Activated naive CD4-positive, alpha-beta T cell treated with anti-CD3 and anti-CD28 coated beads, Interleukin-2, amount 10 ng/mL, durations not matched to agents 7 days and 5 days (primary cell): ENCODE results near the gene PELI3.
"Not testable (repeated sequence)": the region's sequence is repeated elsewhere in the genome, so short reads cannot be mapped to it uniquely, and the experiment has no call there.

Experiments
- CTCF ChIA-PET: fragments of 350-600 bp; sonication (Branson Sonifier 250); formaldehyde crosslinking; loops from one replicate; lab custom pipeline; 2021; ENCODE audit warnings: antibody characterized with exemption; lab: Charles Lee
- DNase-seq: peaks from one replicate; pipeline ENCODE4 v3.0.0-alpha.2; 2020
- H3K27ac Mint-ChIP-seq: one replicate; pipeline ENCODE4 v1.8.0; 2021; ENCODE audit warnings: mild to moderate bottlenecking, moderate library complexity, mixed read lengths
- H3K27me3 Mint-ChIP-seq: one replicate; pipeline ENCODE4 v1.8.0; 2021; ENCODE audit warnings: mild to moderate bottlenecking, mixed read lengths
- H3K36me3 Mint-ChIP-seq: one replicate; pipeline ENCODE4 v1.8.0; 2021; ENCODE audit warnings: mixed read lengths
- H3K4me1 Mint-ChIP-seq: one replicate; pipeline ENCODE4 v1.8.0; 2021; ENCODE audit warnings: mixed read lengths
- H3K4me3 Mint-ChIP-seq: one replicate; pipeline ENCODE4 v1.8.0; 2021; ENCODE audit warnings: mild to moderate bottlenecking, moderate library complexity, mixed read lengths
- H3K9me3 Mint-ChIP-seq: one replicate; pipeline ENCODE4 v1.8.0; 2021; ENCODE audit warnings: mixed read lengths

The PELI3 gene

GRCh38 chr11:66457826-66458225 lies 8.9 kb upstream of the PELI3 start:
- CTCF ChIA-PET, result interaction anchor here (2.9 kb wide), 1 partner anchor 19 kb away, joined by 9 read pairs; the partner anchor contains the start of gene MRPL11

GRCh38 chr11:66459138-66459778 lies 7.4 kb upstream of the PELI3 start:
- Mint-ChIP-seq H3K4me3 (no peak overlapping the region), H3K27ac (no peak overlapping the region), H3K9me3 (peaks cover 13% of the 10 kb centered on the region), H3K36me3 (peaks cover 7% of the 10 kb centered on the region), H3K27me3 (no peaks in the 10 kb centered on the region), H3K4me1 (peaks cover 33% of the 10 kb centered on the region)
- no peak for DNase-seq
- CTCF ChIA-PET, result interaction anchor here (0.5 to 2.9 kb wide), 6 partner anchors 12 to 746 kb away, joined by 3 to 9 read pairs (median 4); partner anchors contain the start of gene MRPL11

More at GRCh38 chr11:66457826-66458225, 8.9 kb upstream of the PELI3 start:
- peaks cover 8% of the 10 kb centered on the region for H3K9me3 Mint-ChIP-seq
- no peak overlapping the region for H3K4me3 Mint-ChIP-seq
- no peaks in the 10 kb centered on the region for H3K27me3 Mint-ChIP-seq
- DNase-seq, result no peak
- H3K4me1 Mint-ChIP-seq, result peaks cover 31% of the 10 kb centered on the region
- H3K36me3 Mint-ChIP-seq, result peaks cover 3% of the 10 kb centered on the region
- H3K27ac Mint-ChIP-seq, result no peak overlapping the region

- H3K4me3 Mint-ChIP-seq, result no peak overlapping the region
- DNase-seq, result no peak
- H3K9me3 Mint-ChIP-seq, result peaks cover 13% of the 10 kb centered on the region
- H3K27me3 Mint-ChIP-seq, result peaks cover 6% of the 10 kb centered on the region
- H3K27ac Mint-ChIP-seq, result no peak overlapping the region
- H3K4me1 Mint-ChIP-seq, result peaks cover 34% of the 10 kb centered on the region
- CTCF ChIA-PET, result no interaction called here
- peaks cover 7% of the 10 kb centered on the region for H3K36me3 Mint-ChIP-seq
Observed at GRCh38 chr11:66462010-66462409, 4.7 kb upstream of the PELI3 start.

- CTCF ChIA-PET, result no interaction called here
- H3K9me3 Mint-ChIP-seq, result peaks cover 13% of the 10 kb centered on the region
- peaks cover 7% of the 10 kb centered on the region for H3K36me3 Mint-ChIP-seq
- peaks cover 6% of the 10 kb centered on the region for H3K27me3 Mint-ChIP-seq
- no peak overlapping the region for H3K4me3 Mint-ChIP-seq
- H3K4me1 Mint-ChIP-seq, result peaks cover 41% of the 10 kb centered on the region
- DNase-seq, result no peak
- H3K27ac Mint-ChIP-seq, result no peak overlapping the region
Observed at GRCh38 chr11:66462911-66463310, 3.8 kb upstream of the PELI3 start.

DNA sequence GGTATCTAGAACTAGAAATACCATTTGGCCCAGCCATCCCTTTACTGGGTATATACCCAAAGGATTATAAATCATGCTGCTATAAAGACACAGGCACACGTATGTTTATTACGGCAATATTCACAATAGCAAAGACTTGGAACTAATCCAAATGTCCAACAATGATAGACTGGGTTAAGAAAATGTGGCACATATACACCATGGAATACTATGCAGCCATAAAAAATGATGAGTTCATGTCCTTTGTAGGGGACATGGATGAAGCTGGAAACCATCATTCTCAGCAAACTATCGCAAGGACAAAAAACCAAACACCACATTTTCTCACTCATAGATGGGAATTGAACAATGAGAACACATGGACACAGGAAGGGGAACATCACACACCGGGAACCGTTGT lies 2.6 kb upstream of the PELI3 start:
- H3K27ac Mint-ChIP-seq, H3K27me3 Mint-ChIP-seq, H3K36me3 Mint-ChIP-seq, CTCF ChIA-PET, H3K4me3 Mint-ChIP-seq, DNase-seq: not testable (repeated sequence)
- peaks cover 13% of the 10 kb centered on the region for H3K9me3 Mint-ChIP-seq
- peaks cover 48% of the 10 kb centered on the region for H3K4me1 Mint-ChIP-seq

GRCh38 chr11:66464916-66465315 lies 1.8 kb upstream of the PELI3 start:
- CTCF ChIA-PET, result no interaction called here
- Mint-ChIP-seq H3K4me3 (no peak overlapping the region), H3K27ac (no peak overlapping the region), H3K36me3 (peaks cover 7% of the 10 kb centered on the region), H3K9me3 (peaks cover 13% of the 10 kb centered on the region), H3K4me1 (peaks cover 48% of the 10 kb centered on the region), H3K27me3 (peaks cover 6% of the 10 kb centered on the region)
- DNase-seq, result no peak

DNA sequence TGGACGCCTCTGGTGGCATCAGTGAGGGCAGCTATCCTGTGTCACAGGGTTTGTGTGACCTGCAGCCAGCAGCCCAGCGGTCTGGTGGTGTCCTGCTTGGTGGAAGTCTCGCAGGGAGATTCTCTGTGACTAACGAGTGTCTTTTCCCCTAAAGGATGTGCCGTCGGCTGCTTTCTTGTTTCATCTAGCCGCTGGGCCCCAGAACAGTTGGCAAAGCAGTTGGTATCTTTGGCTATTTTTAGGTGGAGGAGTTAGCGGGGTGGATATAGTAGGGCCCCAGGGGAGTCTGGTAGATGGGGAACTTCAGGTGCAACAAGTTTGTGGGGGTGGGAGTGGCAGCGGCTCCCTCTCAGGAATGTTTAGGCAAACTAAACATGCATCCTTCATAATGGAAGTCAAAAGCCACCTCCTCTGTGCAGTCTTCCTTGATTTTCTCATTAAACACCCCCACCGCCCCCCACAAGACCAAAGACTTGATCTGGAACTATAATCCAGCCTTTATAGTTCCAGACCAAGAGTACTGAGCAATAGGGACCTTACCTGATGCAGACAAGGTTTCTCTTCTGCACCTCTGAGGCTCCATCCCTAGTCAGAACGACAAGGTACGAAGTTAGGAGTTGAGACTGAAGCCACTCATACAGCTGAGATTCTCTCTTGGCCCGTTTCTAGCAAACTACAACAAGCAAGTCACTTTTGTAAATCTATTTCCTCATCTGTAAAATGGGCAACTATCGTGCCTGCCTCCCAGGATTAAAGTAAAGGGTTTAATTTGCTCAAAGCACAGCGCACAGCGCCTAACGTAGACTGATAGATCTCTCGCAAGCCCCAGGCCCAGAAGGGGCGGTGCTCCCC lies 1.1 kb upstream of the PELI3 start:
- Mint-ChIP-seq H3K27ac (no peak overlapping the region), H3K27me3 (peaks cover 6% of the 10 kb centered on the region), H3K4me1 (peaks cover 48% of the 10 kb centered on the region), H3K4me3 (peak overlapping the region; percentile 79), H3K9me3 (peaks cover 13% of the 10 kb centered on the region), H3K36me3 (peaks cover 9% of the 10 kb centered on the region)
- DNase-seq, result no peak
- CTCF ChIA-PET, result interaction anchor here (1.0 to 1.3 kb wide), 2 partner anchors 57 to 80 kb away, joined by 3 to 4 read pairs; no protein-coding TSS in a partner anchor

GRCh38 chr11:66467034-66467659 lies 442 bp downstream of the PELI3 start:
- Mint-ChIP-seq H3K4me1 (peaks cover 40% of the 10 kb centered on the region), H3K36me3 (peaks cover 11% of the 10 kb centered on the region), H3K4me3 (peak overlapping the region; percentile 83), H3K27ac (peak overlapping the region; percentile 7), H3K27me3 (peaks cover 6% of the 10 kb centered on the region), H3K9me3 (peaks cover 8% of the 10 kb centered on the region)
- CTCF ChIA-PET, result interaction anchor here (0.9 to 1.7 kb wide), 4 partner anchors 12 to 82 kb away, joined by 3 to 4 read pairs (median 4); partner anchors contain the start of gene NPAS4
- no peak for DNase-seq

DNA sequence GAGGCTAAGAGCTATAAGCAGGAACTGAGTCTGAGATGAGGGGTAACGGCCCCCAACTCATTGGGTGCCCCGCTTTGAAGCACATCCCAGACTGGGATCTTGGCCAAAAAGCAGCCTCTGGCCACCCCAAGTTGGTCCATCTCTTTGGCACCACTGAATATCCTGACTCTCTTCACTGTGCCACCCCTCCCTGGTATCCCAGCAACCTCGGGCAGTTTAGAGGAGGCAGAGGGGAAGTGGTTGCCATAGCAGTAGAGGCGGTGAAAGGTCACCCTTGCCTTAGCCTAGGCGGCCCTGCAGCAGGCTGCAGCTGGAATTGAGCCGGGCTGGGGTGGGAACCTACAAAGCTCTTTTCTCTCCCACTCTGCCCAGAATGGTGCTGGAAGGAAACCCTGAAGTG lies 1.1 kb downstream of the PELI3 start:
- Mint-ChIP-seq H3K36me3 (peaks cover 8% of the 10 kb centered on the region), H3K27ac (no peak overlapping the region), H3K4me3 (peak overlapping the region; percentile 83), H3K9me3 (peaks cover 5% of the 10 kb centered on the region), H3K27me3 (peaks cover 6% of the 10 kb centered on the region), H3K4me1 (peaks cover 34% of the 10 kb centered on the region)
- peak; percentile 53 for DNase-seq
- CTCF ChIA-PET, result interaction anchor here (0.9 to 1.7 kb wide), 2 partner anchors 11 to 46 kb away, joined by 4 read pairs; partner anchors contain the start of gene NPAS4

GRCh38 chr11:66468691-66469090 lies 2.0 kb downstream of the PELI3 start:
- peaks cover 3% of the 10 kb centered on the region for H3K36me3 Mint-ChIP-seq
- H3K4me1 Mint-ChIP-seq, result peaks cover 26% of the 10 kb centered on the region
- H3K27me3 Mint-ChIP-seq, result peaks cover 6% of the 10 kb centered on the region
- CTCF ChIA-PET, result interaction anchor here (1.1 to 1.7 kb wide), 2 partner anchors 30 to 47 kb away, joined by 4 read pairs; partner anchors contain the start of genes MRPL11 and NPAS4
- H3K4me3 Mint-ChIP-seq, result peak overlapping the region; percentile 83
- no peak overlapping the region for H3K27ac Mint-ChIP-seq
- no peaks in the 10 kb centered on the region for H3K9me3 Mint-ChIP-seq
- DNase-seq, result no peak

DNA sequence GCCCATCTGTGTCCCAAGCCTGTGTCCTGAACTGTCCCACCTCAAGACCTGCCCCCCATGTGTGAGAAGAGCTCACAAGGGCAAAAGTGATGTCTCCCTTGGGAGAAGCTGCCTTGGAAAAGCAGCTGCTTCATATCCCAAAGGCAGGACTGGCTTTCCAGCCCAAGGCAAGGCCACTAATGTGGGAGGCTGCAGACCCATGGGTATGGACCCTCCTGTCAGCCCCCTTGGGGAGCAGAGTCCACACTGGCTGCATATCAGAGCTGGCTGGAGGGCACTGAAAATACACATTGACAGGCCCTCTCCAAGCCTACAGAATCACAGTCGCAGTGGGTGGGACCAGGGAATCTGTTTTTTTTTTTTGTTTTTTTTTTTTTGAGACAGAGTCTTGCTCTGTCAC lies 2.7 kb downstream of the PELI3 start:
- no peaks in the 10 kb centered on the region for H3K9me3 Mint-ChIP-seq
- no peak for DNase-seq
- H3K27me3 Mint-ChIP-seq, result peaks cover 6% of the 10 kb centered on the region
- H3K4me1 Mint-ChIP-seq, result peaks cover 26% of the 10 kb centered on the region
- H3K4me3 Mint-ChIP-seq, result no peak overlapping the region
- CTCF ChIA-PET, result interaction anchor here (0.6 to 1.1 kb wide), 2 partner anchors 30 to 60 kb away, joined by 3 to 4 read pairs; partner anchors contain the start of gene MRPL11
- H3K27ac Mint-ChIP-seq, result no peak overlapping the region
- H3K36me3 Mint-ChIP-seq, result peaks cover 3% of the 10 kb centered on the region

DNA sequence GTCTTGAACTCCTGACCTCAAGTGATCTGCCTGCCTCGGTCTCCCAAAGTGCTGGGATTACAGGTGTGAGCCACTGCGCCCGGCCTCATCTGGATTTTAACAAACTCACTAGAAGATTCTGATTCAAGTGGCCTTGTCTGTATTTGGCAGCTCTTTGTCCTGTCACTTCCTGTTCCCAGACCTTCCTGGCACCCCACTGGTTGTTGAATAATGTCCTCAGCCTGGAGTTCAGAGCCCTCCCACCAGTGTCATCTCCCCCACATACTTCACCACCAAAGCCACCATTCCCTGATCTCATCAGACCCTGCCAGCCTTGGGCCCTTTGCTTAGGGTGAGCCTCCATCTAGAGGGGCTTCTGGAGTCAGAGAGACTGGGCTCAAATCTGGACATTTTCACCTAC lies 3.3 kb downstream of the PELI3 start:
- peaks cover 26% of the 10 kb centered on the region for H3K4me1 Mint-ChIP-seq
- peaks cover 3% of the 10 kb centered on the region for H3K36me3 Mint-ChIP-seq
- H3K27me3 Mint-ChIP-seq, result peaks cover 6% of the 10 kb centered on the region
- no peak for DNase-seq
- H3K9me3 Mint-ChIP-seq, result no peaks in the 10 kb centered on the region
- H3K27ac Mint-ChIP-seq, result no peak overlapping the region
- CTCF ChIA-PET, result interaction anchor here (1.1 kb wide), 1 partner anchor 31 kb away, joined by 4 read pairs; the partner anchor contains the start of gene MRPL11
- no peak overlapping the region for H3K4me3 Mint-ChIP-seq

GRCh38 chr11:66471142-66471541 lies 4.4 kb downstream of the PELI3 start:
- Mint-ChIP-seq H3K27me3 (peaks cover 5% of the 10 kb centered on the region), H3K4me1 (peaks cover 18% of the 10 kb centered on the region), H3K9me3 (no peaks in the 10 kb centered on the region), H3K4me3 (no peak overlapping the region), H3K27ac (no peak overlapping the region), H3K36me3 (peaks cover 3% of the 10 kb centered on the region)
- CTCF ChIA-PET, result interaction anchor here (0.8 to 1.1 kb wide), 2 partner anchors 12 to 32 kb away, joined by 4 to 5 read pairs; partner anchors contain the start of gene MRPL11
- no peak for DNase-seq

GRCh38 chr11:66472054-66472453 lies 5.3 kb downstream of the PELI3 start:
- Mint-ChIP-seq H3K36me3 (peaks cover 5% of the 10 kb centered on the region), H3K4me3 (no peak overlapping the region), H3K4me1 (peaks cover 14% of the 10 kb centered on the region), H3K27me3 (no peaks in the 10 kb centered on the region), H3K27ac (no peak overlapping the region), H3K9me3 (no peaks in the 10 kb centered on the region)
- CTCF ChIA-PET, result no interaction called here
- DNase-seq, result no peak
